ENCODE measurements around the gene MYO6.

Gene MYO6

GRCh38 chr6:75762063-75762462 is 13.0 kb downstream of the MYO6 start:
- no peak overlapping the region for H3K4me3 ChIP-seq (ENCODE audit: low read depth, low read length)

GRCh38 chr6:75766387-75766786 is 17.3 kb downstream of the MYO6 start:
- no peak overlapping the region for H3K4me3 ChIP-seq (ENCODE audit: low read depth, low read length)

- no peak overlapping the region for H3K4me3 ChIP-seq (ENCODE audit: low read depth, low read length)
Observed at GRCh38 chr6:75770844-75771243, 21.8 kb downstream of the MYO6 start.

GRCh38 chr6:75775219-75775618 is 26.2 kb downstream of the MYO6 start:
- H3K4me3 ChIP-seq (ENCODE audit: low read depth, low read length), result no peak overlapping the region

- no peak overlapping the region for H3K4me3 ChIP-seq (ENCODE audit: low read depth, low read length)
Observed at GRCh38 chr6:75776461-75776860, 27.4 kb downstream of the MYO6 start.

GRCh38 chr6:75778757-75779156 is 29.7 kb downstream of the MYO6 start:
- H3K4me3 ChIP-seq (ENCODE audit: low read depth, low read length), result no peak overlapping the region

- H3K4me3 ChIP-seq (ENCODE audit: low read depth, low read length), result no peak overlapping the region
Observed at GRCh38 chr6:75786152-75786551, 37.1 kb downstream of the MYO6 start.

GRCh38 chr6:75788894-75789293 is 39.9 kb downstream of the MYO6 start:
- no peak overlapping the region for H3K4me3 ChIP-seq (ENCODE audit: low read depth, low read length)

GRCh38 chr6:75791881-75792280 is 42.8 kb downstream of the MYO6 start:
- H3K4me3 ChIP-seq (ENCODE audit: low read depth, low read length), result no peak overlapping the region

- no peak overlapping the region for H3K4me3 ChIP-seq (ENCODE audit: low read depth, low read length)
Observed at GRCh38 chr6:75794351-75794846, 45.4 kb downstream of the MYO6 start.

GRCh38 chr6:75794954-75795739 is 46.1 kb downstream of the MYO6 start:
- no peak overlapping the region for H3K4me3 ChIP-seq (ENCODE audit: low read depth, low read length)

- no peak overlapping the region for H3K4me3 ChIP-seq (ENCODE audit: low read depth, low read length)
Observed at GRCh38 chr6:75796723-75797122, 47.7 kb downstream of the MYO6 start.

- H3K4me3 ChIP-seq (ENCODE audit: low read depth, low read length), result no peak overlapping the region
Observed at GRCh38 chr6:75800133-75800532, 51.1 kb downstream of the MYO6 start.

GRCh38 chr6:75800708-75801505 is 51.9 kb downstream of the MYO6 start:
- no peak overlapping the region for H3K4me3 ChIP-seq (ENCODE audit: low read depth, low read length)

GRCh38 chr6:75802366-75802765 is 53.3 kb downstream of the MYO6 start:
- H3K4me3 ChIP-seq (ENCODE audit: low read depth, low read length), result no peak overlapping the region

- H3K4me3 ChIP-seq (ENCODE audit: low read depth, low read length), result no peak overlapping the region
Observed at GRCh38 chr6:75808507-75808906, 59.5 kb downstream of the MYO6 start.

GRCh38 chr6:75812560-75812959 is 63.5 kb downstream of the MYO6 start:
- H3K4me3 ChIP-seq (ENCODE audit: low read depth, low read length), result no peak overlapping the region

GRCh38 chr6:75813476-75814250 is 64.6 kb downstream of the MYO6 start:
- H3K4me3 ChIP-seq (ENCODE audit: low read depth, low read length), result no peak overlapping the region

- H3K4me3 ChIP-seq (ENCODE audit: low read depth, low read length), result no peak overlapping the region
Observed at GRCh38 chr6:75815756-75816155, 66.7 kb downstream of the MYO6 start.

GRCh38 chr6:75818098-75818855 is 69.2 kb downstream of the MYO6 start:
- H3K4me3 ChIP-seq (ENCODE audit: low read depth, low read length), result no peak overlapping the region

Data from iPS-11a (cell line).